VCaP (cell line): Measurements from ENCODE around the gene LRRC28.
"Not testable (repeated sequence)": the region's sequence is repeated elsewhere in the genome, so short reads cannot be mapped to it uniquely, and the experiment has no call there.

Experiments used
- H3K27ac ChIP-seq: fragments of 450-650 bp; 2 replicates; pipeline ENCODE4 v1.5.1; 2017
- TF ChIP-seq, protein P1 (sequence below): fragments of 450-650 bp; conservative IDR thresholded peaks from 2 replicates; pipeline ENCODE4 v1.5.1; 2017; ENCODE audit warnings: mild to moderate bottlenecking, moderate library complexity

Gene LRRC28

DNA sequence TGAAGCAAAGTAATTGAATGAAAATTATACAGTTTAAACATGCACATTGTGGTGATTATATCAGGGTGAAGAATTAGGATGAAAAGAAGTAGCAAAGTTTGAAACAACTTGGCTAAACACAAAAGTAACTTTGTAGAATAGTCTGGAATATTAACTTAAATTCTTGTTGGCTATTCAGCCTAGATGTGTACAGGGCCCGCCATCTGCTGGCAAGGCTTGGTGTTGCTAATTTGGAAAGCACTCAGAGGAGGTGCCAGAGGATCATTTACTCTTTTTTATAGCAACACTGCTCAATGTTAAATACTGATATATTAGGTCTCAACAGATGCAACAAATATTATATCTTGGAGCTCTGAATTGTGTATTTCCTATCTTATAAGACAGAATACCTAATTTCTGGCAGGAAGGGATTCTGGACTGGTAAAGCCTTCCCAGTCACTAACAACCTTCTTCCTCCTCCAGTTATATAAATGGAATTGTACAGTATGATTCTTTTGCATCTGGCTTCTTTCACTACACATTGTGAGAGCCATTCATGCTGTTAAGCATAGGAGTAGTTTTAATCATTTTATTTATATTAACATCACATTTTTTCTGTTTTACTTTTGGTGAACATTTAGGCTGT is 38.0 kb upstream of the LRRC28 start:
- TF ChIP-seq, protein P1, sequence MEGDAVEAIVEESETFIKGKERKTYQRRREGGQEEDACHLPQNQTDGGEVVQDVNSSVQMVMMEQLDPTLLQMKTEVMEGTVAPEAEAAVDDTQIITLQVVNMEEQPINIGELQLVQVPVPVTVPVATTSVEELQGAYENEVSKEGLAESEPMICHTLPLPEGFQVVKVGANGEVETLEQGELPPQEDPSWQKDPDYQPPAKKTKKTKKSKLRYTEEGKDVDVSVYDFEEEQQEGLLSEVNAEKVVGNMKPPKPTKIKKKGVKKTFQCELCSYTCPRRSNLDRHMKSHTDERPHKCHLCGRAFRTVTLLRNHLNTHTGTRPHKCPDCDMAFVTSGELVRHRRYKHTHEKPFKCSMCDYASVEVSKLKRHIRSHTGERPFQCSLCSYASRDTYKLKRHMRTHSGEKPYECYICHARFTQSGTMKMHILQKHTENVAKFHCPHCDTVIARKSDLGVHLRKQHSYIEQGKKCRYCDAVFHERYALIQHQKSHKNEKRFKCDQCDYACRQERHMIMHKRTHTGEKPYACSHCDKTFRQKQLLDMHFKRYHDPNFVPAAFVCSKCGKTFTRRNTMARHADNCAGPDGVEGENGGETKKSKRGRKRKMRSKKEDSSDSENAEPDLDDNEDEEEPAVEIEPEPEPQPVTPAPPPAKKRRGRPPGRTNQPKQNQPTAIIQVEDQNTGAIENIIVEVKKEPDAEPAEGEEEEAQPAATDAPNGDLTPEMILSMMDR, result peak; percentile 99
- no peak overlapping the region for H3K27ac ChIP-seq

DNA sequence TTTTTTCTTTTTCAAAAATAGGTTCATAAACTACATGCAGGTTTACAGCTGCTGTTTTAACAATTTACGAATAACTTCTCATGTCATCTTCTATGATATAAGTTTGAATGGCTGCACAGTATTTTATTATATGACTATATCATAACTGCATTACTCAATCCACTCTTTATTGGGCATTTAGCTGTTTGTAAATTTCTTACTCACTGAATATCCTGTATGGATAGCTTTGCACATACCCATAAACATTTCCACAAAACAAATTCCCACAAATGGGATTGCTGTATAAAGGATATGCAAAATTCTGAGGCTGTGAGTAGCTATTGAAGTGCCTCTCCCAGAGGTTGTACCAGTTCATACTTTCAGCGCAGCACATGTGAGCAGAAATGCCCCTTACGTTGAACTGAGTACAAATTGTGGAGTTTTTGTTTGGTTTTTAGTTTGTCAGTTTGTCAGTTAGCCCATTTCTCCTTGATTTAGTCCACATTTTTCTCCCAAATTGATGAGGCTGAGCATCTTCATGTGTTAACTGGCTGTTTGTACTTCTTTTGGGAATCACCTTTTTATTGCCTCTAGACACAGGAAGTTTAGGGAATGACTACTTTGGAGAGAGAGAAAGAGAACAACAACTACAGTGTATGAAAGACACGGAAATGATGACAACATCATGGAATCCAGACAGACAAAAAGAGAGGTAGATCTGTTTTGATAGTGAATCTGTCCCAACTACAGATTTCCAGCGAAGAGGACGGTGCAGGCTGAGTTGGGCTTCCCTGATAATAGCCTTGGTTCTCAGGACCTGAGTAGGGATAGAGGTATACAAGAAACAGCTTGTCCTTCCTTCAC is 26.7 kb upstream of the LRRC28 start:
- no peak overlapping the region for H3K27ac ChIP-seq
- TF ChIP-seq, protein P1, result no peak

DNA sequence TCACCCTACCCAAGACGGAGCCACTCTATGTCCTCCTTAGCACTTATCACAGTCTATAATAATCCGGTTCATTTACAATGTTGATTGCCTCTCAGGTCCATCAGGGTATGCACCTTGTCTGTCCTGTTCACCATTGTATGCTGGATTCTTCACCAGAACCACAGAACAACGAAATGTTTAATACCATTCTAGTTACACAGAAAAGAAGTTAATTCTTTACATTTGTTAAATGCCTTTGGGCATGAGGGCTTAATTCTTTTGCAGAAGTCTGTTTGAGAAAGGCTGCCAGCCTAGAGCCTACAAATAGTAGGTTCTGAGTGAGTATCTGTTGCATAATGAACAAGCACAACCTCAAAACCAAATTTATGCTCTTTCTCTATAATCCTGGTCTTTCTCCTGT is 24.5 kb upstream of the LRRC28 start:
- TF ChIP-seq, protein P1, result no peak
- peak overlapping the region; percentile 70 for H3K27ac ChIP-seq

DNA sequence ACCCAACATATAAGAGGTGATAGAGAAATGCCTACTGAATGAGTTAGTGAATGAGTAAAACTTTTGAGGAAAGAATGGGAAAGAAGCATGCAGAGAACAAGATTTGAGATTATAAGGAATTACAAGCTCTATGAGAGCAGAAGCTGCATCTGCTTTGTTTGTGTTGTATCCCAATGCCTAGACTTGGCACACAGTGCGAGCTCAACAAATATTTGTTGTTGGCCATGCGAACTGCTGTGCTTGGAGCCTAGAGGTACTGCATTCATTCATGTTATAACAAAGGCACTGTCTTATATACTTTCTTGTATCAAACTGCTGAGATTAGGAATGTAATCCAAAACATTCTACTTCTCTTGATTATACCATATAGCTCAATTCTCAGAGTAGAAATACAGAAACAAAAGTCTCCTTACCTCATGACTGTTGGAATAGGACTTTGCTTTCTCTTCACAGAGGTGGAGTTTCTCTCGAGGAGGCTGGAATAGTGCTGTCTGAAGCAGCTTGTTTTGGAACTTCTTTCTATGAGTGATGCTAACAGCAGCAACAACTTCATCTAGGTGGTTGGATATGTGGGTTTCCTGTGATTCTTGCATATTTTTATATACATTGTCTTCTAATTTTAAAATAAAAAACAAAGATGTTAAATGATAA is 23.0 kb upstream of the LRRC28 start:
- peak overlapping the region; percentile 70 for H3K27ac ChIP-seq
- TF ChIP-seq, protein P1, result no peak

DNA sequence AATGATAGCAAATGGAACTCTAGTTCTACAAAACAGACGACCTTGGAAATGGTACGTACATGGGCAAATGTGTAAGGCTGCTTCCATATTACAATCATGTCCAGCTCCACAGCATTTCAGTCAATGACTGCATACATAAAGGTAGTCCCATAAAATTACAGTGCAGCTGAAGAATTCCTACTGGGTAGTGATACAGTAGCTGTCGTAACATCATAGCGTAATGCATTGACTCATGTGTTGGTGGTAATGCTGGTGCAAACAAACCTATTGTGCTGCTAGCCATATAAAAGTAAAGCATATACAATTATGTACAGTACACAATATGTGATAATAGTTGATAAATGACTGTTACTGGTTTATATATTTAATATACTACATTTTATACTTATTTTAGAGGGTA is 20.4 kb upstream of the LRRC28 start:
- TF ChIP-seq, protein P1, result no peak
- H3K27ac ChIP-seq, result no peak overlapping the region

DNA sequence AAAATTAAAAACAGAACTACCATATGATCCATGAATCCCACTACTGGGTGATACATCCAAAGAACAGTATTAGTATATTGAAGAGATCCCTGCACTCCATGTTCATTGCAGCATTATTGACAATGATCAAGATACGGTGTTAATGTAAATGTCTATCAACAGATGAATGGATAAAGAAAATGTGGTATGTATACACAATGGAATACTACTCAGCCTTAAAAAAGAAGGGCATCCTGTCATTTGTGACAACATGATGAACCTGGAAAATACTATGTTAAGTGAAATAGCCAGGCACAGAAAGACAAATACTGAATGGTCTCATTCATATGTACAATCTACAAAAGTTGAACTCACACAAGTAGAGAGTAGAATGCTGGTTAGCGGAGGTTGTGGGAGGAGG is 18.5 kb upstream of the LRRC28 start:
- TF ChIP-seq, protein P1, result no peak
- no peak overlapping the region for H3K27ac ChIP-seq

DNA sequence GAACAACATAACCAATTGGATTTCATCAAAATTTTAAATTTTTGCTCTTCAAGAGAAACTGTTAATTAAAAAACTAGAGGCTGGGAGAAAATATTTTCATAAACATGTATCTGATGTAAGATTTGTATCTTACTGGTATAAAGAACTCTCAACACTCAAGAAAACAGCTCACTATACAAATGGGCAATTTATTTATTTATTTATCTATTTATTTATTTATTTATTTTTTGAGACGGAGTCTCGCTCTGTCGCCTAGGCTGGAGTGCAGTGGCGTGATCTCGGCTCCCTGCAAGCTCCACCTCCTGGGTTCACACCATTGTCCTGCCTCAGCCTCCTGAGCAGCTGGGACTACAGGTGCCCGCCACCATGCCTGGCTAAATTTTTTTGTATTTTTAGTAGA is 17.1 kb upstream of the LRRC28 start:
- not testable (repeated sequence) for H3K27ac ChIP-seq
